ENCODE data around the gene PHGDH.

The PHGDH gene

DNA sequence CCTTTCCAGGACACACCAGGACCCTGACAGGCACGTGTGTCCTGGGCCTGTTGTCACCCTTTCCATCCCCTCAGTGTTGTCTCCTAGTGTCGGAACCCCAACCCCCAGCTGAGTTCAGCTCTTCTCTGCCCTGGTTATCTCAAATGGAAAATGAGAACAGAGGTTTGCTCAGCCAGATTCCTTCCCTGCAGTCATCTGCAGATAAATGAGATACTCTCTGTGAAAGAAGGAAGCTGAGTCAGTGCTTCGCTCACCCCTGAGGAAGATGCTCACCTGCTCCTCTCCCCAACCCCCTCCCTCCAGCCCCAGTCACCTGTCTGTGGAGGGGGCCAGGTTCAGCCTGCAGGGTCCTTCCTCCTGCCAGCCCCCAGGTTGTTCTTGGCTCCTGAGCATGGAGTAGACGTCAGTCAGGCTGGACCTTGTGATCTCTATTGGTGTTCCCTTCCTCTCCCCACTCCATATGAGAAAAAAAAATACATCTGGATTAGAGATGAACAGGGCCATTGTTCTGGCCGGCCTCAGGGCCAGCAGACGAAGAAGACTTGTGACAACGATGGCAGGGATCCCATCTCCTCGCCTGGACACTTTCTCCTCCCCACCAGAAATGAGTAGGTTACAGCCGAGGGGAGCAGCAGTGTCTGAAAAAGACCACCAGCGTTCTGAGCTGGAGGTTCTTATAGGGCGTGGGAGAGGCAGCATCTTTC is 20.9 kb downstream of the PHGDH start:
- DNase-seq (ENCODE audit: low read depth) = no peak

DNA sequence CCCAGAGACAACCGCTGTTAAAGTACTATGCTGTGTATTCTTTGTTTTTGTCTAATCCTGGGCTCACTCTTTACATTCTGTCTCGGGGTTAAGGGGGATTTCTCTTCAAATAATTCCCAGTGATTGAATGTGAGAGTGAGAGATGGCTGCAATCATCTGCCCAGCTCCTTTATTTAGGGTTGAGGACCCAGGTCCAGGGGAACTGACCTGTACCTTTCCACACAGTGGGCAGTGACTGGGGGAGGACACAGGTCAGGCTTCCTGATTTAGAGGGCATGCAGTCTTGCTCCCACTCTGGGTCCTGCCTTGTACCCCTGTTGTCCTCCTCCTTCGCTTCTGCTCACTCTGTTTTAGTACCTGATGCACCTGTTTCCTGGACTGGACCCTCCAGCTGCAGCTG is 22.0 kb downstream of the PHGDH start:
- no peak for DNase-seq (ENCODE audit: low read depth)

DNA sequence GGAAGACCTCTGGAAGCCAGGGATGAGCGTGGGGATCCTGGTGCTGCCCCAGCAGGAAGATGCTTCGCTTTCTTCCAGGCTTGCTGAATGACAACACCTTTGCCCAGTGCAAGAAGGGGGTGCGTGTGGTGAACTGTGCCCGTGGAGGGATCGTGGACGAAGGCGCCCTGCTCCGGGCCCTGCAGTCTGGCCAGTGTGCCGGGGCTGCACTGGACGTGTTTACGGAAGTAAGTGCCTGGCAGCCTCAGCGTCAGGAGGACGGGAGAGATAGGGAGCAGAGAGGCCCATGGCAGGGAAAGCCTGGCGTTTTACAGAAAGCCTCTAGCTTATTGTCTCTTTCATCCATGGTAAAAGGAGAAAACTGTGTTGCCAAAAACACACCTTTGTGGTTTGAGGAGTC is 23.5 kb downstream of the PHGDH start:
- no peak for DNase-seq (ENCODE audit: low read depth)

DNA sequence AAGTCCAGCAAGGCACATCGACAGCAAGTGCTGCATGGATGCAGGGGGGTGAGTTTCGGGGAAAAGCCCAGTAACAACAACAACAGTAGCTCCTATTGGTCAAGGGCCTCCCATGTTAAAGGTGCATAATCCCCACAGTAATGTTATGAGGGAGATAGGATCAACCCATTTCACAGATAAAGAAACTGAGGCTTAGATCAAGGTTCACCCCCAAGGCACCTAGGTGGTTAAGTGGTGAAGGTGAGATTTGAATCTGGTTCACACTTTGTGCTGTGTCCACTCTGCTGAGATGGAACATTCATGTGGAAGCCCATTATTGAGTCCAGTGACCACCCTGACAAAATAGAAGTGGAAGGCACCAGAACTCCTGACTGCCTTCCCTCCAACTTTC is 24.9 kb downstream of the PHGDH start:
- no peak for DNase-seq (ENCODE audit: low read depth)

DNA sequence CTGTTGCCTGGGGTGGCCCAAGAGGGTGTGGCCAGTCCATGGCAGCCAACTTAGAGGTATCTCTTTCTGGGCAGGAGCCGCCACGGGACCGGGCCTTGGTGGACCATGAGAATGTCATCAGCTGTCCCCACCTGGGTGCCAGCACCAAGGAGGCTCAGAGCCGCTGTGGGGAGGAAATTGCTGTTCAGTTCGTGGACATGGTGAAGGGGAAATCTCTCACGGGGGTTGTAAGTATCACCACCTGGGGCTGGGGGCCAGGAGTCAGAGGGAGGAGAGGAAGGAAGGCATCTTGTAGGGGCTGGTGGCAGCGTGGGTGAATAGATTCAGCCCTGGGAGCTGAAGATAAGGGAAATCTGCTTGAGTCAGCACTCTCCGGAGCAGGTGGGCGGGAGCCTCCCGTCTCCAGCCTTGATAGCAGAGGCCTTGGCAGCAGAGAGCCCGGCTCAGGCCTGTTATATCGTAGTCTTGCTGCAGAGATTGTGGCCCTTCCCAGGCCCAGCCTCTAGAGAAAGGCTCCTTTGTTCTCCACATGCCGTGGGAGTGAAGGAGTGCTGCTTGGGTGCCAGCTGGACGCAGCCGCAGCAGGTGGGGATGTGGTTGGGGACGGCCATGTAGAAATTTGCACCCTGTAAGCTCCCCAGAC is 25.4 kb downstream of the PHGDH start:
- DNase-seq (ENCODE audit: low read depth) = no peak

- DNase-seq (ENCODE audit: low read depth) = no peak
Measured at GRCh38 chr1:119738100-119738720, 26.5 kb downstream of the PHGDH start.

GRCh38 chr1:119739150-119739549 is 27.4 kb downstream of the PHGDH start:
- DNase-seq (ENCODE audit: low read depth) = no peak

GRCh38 chr1:119740261-119740660 is 28.5 kb downstream of the PHGDH start:
- no peak for DNase-seq (ENCODE audit: low read depth)

GRCh38 chr1:119740896-119741780 is 29.4 kb downstream of the PHGDH start:
- DNase-seq (ENCODE audit: low read depth) = no peak

GRCh38 chr1:119742202-119742601 is 30.5 kb downstream of the PHGDH start:
- peak; percentile 2 for DNase-seq (ENCODE audit: low read depth)

- DNase-seq (ENCODE audit: low read depth) = no peak
Measured at GRCh38 chr1:119742677-119743076, 30.9 kb downstream of the PHGDH start.

DNA sequence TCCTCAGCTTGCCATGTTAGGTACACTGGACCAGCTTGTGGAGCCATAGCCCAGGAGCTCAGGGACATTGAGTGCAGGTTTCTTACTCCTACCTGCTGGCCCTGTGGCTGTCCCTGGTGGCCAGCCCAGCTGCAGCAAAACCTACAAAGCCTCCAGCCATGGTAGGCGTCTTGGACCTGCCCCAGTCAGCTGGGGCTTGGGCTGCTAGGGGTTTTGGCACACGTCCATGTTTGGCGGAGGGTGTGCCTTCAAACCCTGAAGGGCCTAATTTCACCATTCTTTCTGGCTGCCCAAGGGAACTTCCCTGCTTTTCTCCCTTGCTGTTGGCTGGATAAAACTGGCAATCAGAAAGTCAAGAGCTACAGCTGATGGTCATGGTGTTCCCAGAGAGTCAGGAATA is 31.6 kb downstream of the PHGDH start:
- DNase-seq (ENCODE audit: low read depth) = no peak

GRCh38 chr1:119743776-119744597 is 32.3 kb downstream of the PHGDH start:
- DNase-seq (ENCODE audit: low read depth) = peak; percentile 47

DNA sequence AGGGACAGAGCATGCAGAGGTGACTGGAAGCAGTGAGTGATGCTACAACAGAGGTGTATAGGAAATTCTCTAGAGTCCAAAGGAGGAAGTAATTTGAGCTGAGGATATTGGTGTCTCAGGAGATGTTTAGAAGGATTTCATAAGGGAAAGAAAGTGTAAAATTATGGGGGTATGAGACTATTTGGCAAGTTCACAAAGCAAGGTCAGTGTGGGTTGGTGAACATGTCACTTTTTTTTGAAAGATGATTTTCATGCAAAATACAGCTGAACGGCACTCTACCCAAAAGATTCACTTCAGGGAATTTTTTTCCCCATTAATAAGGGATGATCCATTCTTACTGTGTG is 32.8 kb downstream of the PHGDH start:
- no peak for DNase-seq (ENCODE audit: low read depth)

GRCh38 chr1:119745034-119745433 is 33.3 kb downstream of the PHGDH start:
- no peak for DNase-seq (ENCODE audit: low read depth)

- no peak for DNase-seq (ENCODE audit: low read depth)
Measured at GRCh38 chr1:119747451-119747850, 35.7 kb downstream of the PHGDH start.

DNA sequence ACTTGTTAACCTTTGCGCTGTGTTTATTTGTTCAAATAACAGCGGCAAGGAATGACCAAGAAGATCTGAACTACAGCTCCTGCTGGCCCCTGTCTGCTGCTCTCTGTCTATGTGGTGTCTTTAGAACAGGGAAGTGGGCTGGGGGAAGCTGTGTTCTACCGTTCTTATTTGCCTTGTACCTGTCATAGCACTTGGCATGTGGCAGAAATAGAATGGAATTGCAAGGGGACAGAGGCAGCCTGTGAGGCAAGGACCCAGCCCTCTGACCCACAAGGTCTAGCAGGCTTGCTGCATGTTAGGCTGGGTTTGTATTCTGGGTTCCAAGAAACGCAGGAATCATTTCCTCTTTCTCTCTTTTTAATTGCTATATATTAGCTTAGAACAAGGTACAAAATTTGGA is 36.3 kb downstream of the PHGDH start:
- no peak for DNase-seq (ENCODE audit: low read depth)

DNA sequence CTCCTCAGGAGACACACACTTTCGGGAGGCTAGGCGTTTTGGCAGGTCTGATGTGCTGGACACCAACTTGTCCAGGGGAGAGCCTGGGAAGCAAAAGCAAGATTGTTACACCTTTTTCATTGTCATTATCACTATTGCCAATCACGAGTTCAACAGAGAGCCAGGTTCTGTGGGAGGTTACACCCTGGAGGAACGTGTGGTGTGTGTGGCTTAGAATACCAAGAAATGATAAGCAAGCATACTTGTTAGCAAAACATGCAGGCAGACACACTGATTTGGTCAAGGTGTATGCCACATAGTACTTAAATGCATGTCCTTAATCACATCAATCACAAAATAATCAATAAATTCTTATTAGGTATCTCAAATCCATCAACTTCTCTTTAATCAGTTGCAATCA is 40.9 kb downstream of the PHGDH start:
- no peak for DNase-seq (ENCODE audit: low read depth)

GRCh38 chr1:119758584-119758983 is 46.9 kb downstream of the PHGDH start:
- DNase-seq (ENCODE audit: low read depth) = no peak

GRCh38 chr1:119762409-119762808 is 50.7 kb downstream of the PHGDH start:
- DNase-seq (ENCODE audit: low read depth) = no peak

GRCh38 chr1:119762953-119763352 is 51.2 kb downstream of the PHGDH start:
- no peak for DNase-seq (ENCODE audit: low read depth)

GRCh38 chr1:119764220-119764619 is 52.5 kb downstream of the PHGDH start:
- no peak for DNase-seq (ENCODE audit: low read depth)
